ENCODE results near the gene DIPK2A. TPM values are rescaled to one million over a fixed set of nuclear protein-coding genes. Genes with fewer than 3 reads are reported as not detected.

The DIPK2A gene
- total RNA-seq, 1 experiment from 2014 or later, result 37.7 TPM

- Mint-ChIP-seq H3K27me3 (ENCODE audit: unreplicated experiment) (no peaks in the 10 kb centered on the region), H3K9me3 (ENCODE audit: low read depth, unreplicated experiment) (peaks cover 4% of the 10 kb centered on the region), H3K27ac (ENCODE audit: unreplicated experiment) (no peak overlapping the region), H3K4me1 (ENCODE audit: low read depth, unreplicated experiment) (no peaks in the 10 kb centered on the region), H3K36me3 (ENCODE audit: insufficient read depth, unreplicated experiment) (no peaks in the 10 kb centered on the region), H3K4me3 (ENCODE audit: low read depth, unreplicated experiment) (no peak overlapping the region)
- TF ChIP-seq, protein P1, sequence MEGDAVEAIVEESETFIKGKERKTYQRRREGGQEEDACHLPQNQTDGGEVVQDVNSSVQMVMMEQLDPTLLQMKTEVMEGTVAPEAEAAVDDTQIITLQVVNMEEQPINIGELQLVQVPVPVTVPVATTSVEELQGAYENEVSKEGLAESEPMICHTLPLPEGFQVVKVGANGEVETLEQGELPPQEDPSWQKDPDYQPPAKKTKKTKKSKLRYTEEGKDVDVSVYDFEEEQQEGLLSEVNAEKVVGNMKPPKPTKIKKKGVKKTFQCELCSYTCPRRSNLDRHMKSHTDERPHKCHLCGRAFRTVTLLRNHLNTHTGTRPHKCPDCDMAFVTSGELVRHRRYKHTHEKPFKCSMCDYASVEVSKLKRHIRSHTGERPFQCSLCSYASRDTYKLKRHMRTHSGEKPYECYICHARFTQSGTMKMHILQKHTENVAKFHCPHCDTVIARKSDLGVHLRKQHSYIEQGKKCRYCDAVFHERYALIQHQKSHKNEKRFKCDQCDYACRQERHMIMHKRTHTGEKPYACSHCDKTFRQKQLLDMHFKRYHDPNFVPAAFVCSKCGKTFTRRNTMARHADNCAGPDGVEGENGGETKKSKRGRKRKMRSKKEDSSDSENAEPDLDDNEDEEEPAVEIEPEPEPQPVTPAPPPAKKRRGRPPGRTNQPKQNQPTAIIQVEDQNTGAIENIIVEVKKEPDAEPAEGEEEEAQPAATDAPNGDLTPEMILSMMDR (IDR thresholded peaks at IDR 0.05; ENCODE audit: unreplicated experiment), result no peak
- intact Hi-C loops (cut with micrococcal nuclease; ENCODE audit: unreplicated experiment), result no loop called here
- BruUV-seq (replicated peaks), result no TSS peak
- CTCF ChIA-PET, result no interaction called here
- DNase-seq, result no peak
These were observed 12.7 kb upstream of the DIPK2A start for GRCh38 chr3:143958966-143959365.

DNA sequence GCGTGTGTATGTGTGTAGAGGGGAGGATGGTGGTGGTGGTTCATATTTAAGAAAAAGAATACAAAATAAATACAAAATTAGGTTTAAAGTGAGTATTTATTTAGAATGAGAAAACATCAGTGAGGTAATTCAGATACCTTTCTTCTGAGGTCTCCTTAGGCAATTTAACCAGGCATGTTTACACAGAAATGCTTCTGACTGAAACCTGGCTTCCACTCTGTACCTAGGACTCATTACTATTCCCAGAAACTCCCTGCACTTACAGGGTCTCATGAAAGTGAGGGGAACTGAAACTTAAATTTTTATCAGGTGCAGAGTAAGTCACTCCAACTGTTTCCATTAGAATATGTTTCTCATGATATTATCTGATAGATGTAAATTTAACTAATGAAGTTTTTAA lies 10.3 kb upstream of the DIPK2A start:
- Mint-ChIP-seq H3K27me3 (ENCODE audit: unreplicated experiment) (no peaks in the 10 kb centered on the region), H3K9me3 (ENCODE audit: low read depth, unreplicated experiment) (peaks cover 4% of the 10 kb centered on the region), H3K4me1 (ENCODE audit: low read depth, unreplicated experiment) (no peaks in the 10 kb centered on the region), H3K27ac (ENCODE audit: unreplicated experiment) (no peak overlapping the region), H3K36me3 (ENCODE audit: insufficient read depth, unreplicated experiment) (no peaks in the 10 kb centered on the region), H3K4me3 (ENCODE audit: low read depth, unreplicated experiment) (no peak overlapping the region)
- DNase-seq, result no peak
- CTCF ChIA-PET, result interaction anchor here (0.8 kb wide), 1 partner anchor 11 kb away, joined by 3 read pairs; no protein-coding TSS in a partner anchor
- BruUV-seq (replicated peaks), result no TSS peak
- TF ChIP-seq, protein P1 (IDR thresholded peaks at IDR 0.05; ENCODE audit: unreplicated experiment), result no peak
- intact Hi-C loops (cut with micrococcal nuclease; ENCODE audit: unreplicated experiment), result no loop called here

DNA sequence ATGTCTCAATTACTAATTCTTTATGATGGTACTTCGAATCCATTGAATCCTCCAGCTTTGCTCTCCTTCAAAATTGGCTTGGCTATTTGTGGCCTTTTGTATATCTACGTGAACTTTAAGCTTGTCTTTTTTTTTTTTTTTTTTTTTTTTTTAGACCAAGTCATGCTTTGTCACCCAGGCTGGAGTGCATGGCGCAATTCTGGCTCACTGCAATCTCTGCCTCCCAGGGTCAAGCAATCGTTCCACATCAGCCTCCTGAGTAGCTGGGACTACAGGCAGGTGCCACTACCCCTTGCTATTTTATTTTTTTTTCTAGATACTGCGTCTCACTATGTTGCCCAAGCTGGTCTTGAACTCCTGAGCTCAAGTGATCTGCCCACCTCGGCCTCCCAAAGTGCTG lies 7.7 kb upstream of the DIPK2A start:
- Mint-ChIP-seq H3K4me3 (ENCODE audit: low read depth, unreplicated experiment) (no peak overlapping the region), H3K4me1 (ENCODE audit: low read depth, unreplicated experiment) (no peaks in the 10 kb centered on the region), H3K36me3 (ENCODE audit: insufficient read depth, unreplicated experiment) (no peaks in the 10 kb centered on the region), H3K9me3 (ENCODE audit: low read depth, unreplicated experiment) (peaks cover 4% of the 10 kb centered on the region), H3K27ac (ENCODE audit: unreplicated experiment) (no peak overlapping the region), H3K27me3 (ENCODE audit: unreplicated experiment) (no peaks in the 10 kb centered on the region)
- CTCF ChIA-PET, result interaction anchor here (0.6 kb wide), 2 partner anchors 9 to 114 kb away, joined by 4 to 5 read pairs; no protein-coding TSS in a partner anchor
- no TSS peak for BruUV-seq (replicated peaks)
- TF ChIP-seq, protein P1 (IDR thresholded peaks at IDR 0.05; ENCODE audit: unreplicated experiment), result no peak
- no peak for DNase-seq
- intact Hi-C loops (cut with micrococcal nuclease; ENCODE audit: unreplicated experiment), result no loop called here

DNA sequence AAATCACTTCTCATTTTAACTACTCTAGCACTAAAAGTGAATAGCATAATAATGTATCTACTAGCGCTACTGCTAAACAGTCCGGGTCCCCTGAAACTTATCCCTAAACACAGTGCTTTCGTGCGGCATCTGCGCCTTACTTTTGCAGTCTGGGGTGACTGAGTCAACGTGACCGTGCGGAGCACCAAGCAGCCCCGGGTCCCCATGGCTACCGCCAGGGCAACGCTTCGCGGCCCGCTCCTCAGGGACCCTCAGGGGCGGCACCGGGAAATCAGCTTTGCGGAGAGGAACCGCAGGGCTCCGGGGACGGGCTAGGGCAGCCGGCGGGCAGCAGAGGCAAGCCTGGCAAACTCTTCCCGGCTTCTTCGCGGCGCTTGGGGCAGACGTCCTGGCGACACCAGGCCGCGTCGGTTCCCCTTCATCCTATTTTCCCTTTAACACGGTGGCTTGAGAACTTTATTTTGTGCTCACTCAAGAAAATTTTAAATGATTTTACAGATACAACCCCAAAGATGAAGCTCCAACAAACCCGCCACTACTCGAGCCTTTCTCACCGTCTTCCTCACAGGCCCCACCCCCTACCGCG lies 757 bp upstream of the DIPK2A start:
- TSS peak; percentile 98 for BruUV-seq (replicated peaks)
- Mint-ChIP-seq H3K27me3 (ENCODE audit: unreplicated experiment) (no peaks in the 10 kb centered on the region), H3K27ac (ENCODE audit: unreplicated experiment) (peak overlapping the region; percentile 87), H3K4me1 (ENCODE audit: low read depth, unreplicated experiment) (peaks cover 8% of the 10 kb centered on the region), H3K4me3 (ENCODE audit: low read depth, unreplicated experiment) (peak overlapping the region; percentile 91), H3K9me3 (ENCODE audit: low read depth, unreplicated experiment) (no peaks in the 10 kb centered on the region), H3K36me3 (ENCODE audit: insufficient read depth, unreplicated experiment) (peaks cover 49% of the 10 kb centered on the region)
- CTCF ChIA-PET, result interaction anchor here (0.6 to 2.2 kb wide), 13 partner anchors 12 to 557 kb away, joined by 3 to 7 read pairs (median 5); no protein-coding TSS in a partner anchor
- TF ChIP-seq, protein P1 (IDR thresholded peaks at IDR 0.05; ENCODE audit: unreplicated experiment), result no peak
- peak; percentile 77 for DNase-seq
- intact Hi-C loops (cut with micrococcal nuclease; ENCODE audit: unreplicated experiment), result loop anchor here (5.0 to 10.0 kb wide), 4 partner anchors 74 to 1796 kb away; no protein-coding TSS in a partner anchor
